Natural killer cell (primary cell): ENCODE measurements around the gene RBMS3. TPM values are rescaled to one million over a fixed set of nuclear protein-coding genes. Genes with fewer than 3 reads are reported as not detected.

Source experiments
- ATAC-seq, 3 donors: fragments of 150-1000 bp in 2 of 3; fragments of 200-7000 bp in 1 of 3; cut with Tn5 transposase; 1 replicate in 1 of 3; 2 replicates in 2 of 3; pipeline ENCODE4 v1.10.0; 2021; ENCODE audit warnings: mild to moderate bottlenecking in 2 of 3, moderate library complexity in 2 of 3
- DNase-seq, 2 donors: peaks; one replicate each; pipeline versions ENCODE4 v3.0.0 to v3.0.0-alpha.2; 2013 to 2021; ENCODE audit warnings: mixed read lengths in 1 of 2
- H3K27ac ChIP-seq: one replicate; pipeline ENCODE4 v1.5.1; 2013; ENCODE audit warnings: mild to moderate bottlenecking, low read length
- H3K27me3 ChIP-seq: one replicate; pipeline ENCODE4 v1.6.1; 2013; ENCODE audit warnings: low read length; ENCODE audit not compliant: control insufficient read depth, insufficient read depth
- H3K36me3 ChIP-seq: one replicate; pipeline ENCODE4 v1.6.1; 2013; ENCODE audit warnings: low read length; ENCODE audit not compliant: control insufficient read depth, insufficient read depth
- H3K4me1 ChIP-seq: one replicate; pipeline ENCODE4 v1.6.1; 2013; ENCODE audit warnings: low read length; ENCODE audit not compliant: control insufficient read depth, insufficient read depth
- H3K4me3 ChIP-seq: one replicate; pipeline ENCODE4 v1.5.1; 2013; ENCODE audit warnings: low read length
- H3K9me3 ChIP-seq: one replicate; pipeline ENCODE4 v1.6.1; 2013; ENCODE audit warnings: low read length; ENCODE audit not compliant: control insufficient read depth, insufficient read depth
- H3K27ac Mint-ChIP-seq, 2 donors: one replicate each; pipeline ENCODE4 v1.8.0; 2022; ENCODE audit warnings: mild to moderate bottlenecking in 2 of 2, mixed read lengths in 2 of 2, moderate library complexity in 1 of 2
- H3K27me3 Mint-ChIP-seq, 2 donors: one replicate each; pipeline ENCODE4 v1.8.0; 2022; ENCODE audit warnings: low read depth in 2 of 2, mixed read lengths in 2 of 2
- H3K36me3 Mint-ChIP-seq: one replicate; pipeline ENCODE4 v1.8.0; 2022; ENCODE audit warnings: mixed read lengths
- H3K4me1 Mint-ChIP-seq, 2 donors: one replicate each; pipeline ENCODE4 v1.8.0; 2022; ENCODE audit warnings: mixed read lengths in 2 of 2
- H3K4me3 Mint-ChIP-seq: one replicate; pipeline ENCODE4 v1.8.0; 2022; ENCODE audit warnings: mild to moderate bottlenecking, moderate library complexity, mixed read lengths
- H3K9me3 Mint-ChIP-seq, 2 donors: one replicate each; pipeline ENCODE4 v1.8.0; 2022; ENCODE audit warnings: mixed read lengths in 2 of 2
- CTCF ChIP-seq: fragments of 200-600 bp; IDR thresholded peaks from one replicate; pipeline ENCODE4 v1.8.0; 2022; ENCODE audit warnings: antibody characterized with exemption
- WGBS: methylation state at CpG from one replicate; pipeline ENCODE4 v1.1.7; 2013; ENCODE audit warnings: missing lambda C conversion rate; ENCODE audit not compliant: insufficient coverage; 5-methylcytosine and 5-hydroxymethylcytosine counted together
- intact Hi-C: fragments of 100-400 bp; cut with micrococcal nuclease; formaldehyde crosslinking; loops from one replicate; pipeline ENCODE4 v1.14.2; 2022
- total RNA-seq, 4 donors: library from RNA; stranded (reverse); fragments of 120-200 nt in 1 of 4; gene quantifications; one replicate each; pipeline versions ENCODE4 v1.2.3 to v1.2.4, GENCODE V29; 2013 to 2022

Gene RBMS3
- total RNA-seq, 3 donors from 2014 or later (not counting 1 experiment from before 2014, with no cell fraction given) = 0.16 TPM; not detected in 2

- TF ChIP-seq CTCF = no peak
- Mint-ChIP-seq H3K36me3 (no peaks in the 10 kb centered on the region), H3K27me3 (no peaks in the 10 kb centered on the region), H3K27ac (no peak overlapping the region), H3K4me3 (no peak overlapping the region), H3K9me3 (peaks cover 0 to 5% of the 10 kb centered on the region in 2 donors), H3K4me1 (no peaks in the 10 kb centered on the region)
- Histone ChIP-seq H3K4me1 (no peaks in the 10 kb centered on the region), H3K36me3 (no peaks in the 10 kb centered on the region), H3K27ac (no peak overlapping the region), H3K9me3 (no peaks in the 10 kb centered on the region), H3K27me3 (no peaks in the 10 kb centered on the region), H3K4me3 (no peak overlapping the region)
- DNase-seq (no peak), ATAC-seq (no peak)
- intact Hi-C loops = no loop called here
- 90% methylated on average over 4 of the region's 4 CpGs for WGBS
These were observed 15.3 kb upstream of the RBMS3 start for GRCh38 chr3:29265509-29266072.

- intact Hi-C loops = no loop called here
- H3K27me3 Mint-ChIP-seq = no peaks in the 10 kb centered on the region
- Histone ChIP-seq H3K4me3 (no peak overlapping the region), H3K27me3 (no peaks in the 10 kb centered on the region), H3K4me1 (no peaks in the 10 kb centered on the region), H3K27ac (no peak overlapping the region), H3K36me3 (no peaks in the 10 kb centered on the region), H3K9me3 (no peaks in the 10 kb centered on the region)
- ATAC-seq (no peak), DNase-seq (no peak)
- no peak for TF ChIP-seq CTCF
- 89% methylated on average over 4 of the region's 4 CpGs for WGBS
- H3K4me3 Mint-ChIP-seq = no peak overlapping the region
- no peak overlapping the region for H3K27ac Mint-ChIP-seq
- H3K9me3 Mint-ChIP-seq = peaks cover 0 to 2% of the 10 kb centered on the region in 2 donors
- no peaks in the 10 kb centered on the region for H3K4me1 Mint-ChIP-seq
- no peaks in the 10 kb centered on the region for H3K36me3 Mint-ChIP-seq
These were observed 13.6 kb upstream of the RBMS3 start for GRCh38 chr3:29267226-29267625.

- 100% methylated on average over 1 of the region's 2 CpGs for WGBS
- H3K36me3 Mint-ChIP-seq = no peaks in the 10 kb centered on the region
- H3K9me3 Mint-ChIP-seq = no peaks in the 10 kb centered on the region
- no peak for DNase-seq
- intact Hi-C loops = no loop called here
- no peak for TF ChIP-seq CTCF
- no peak overlapping the region for H3K4me3 Mint-ChIP-seq
- Histone ChIP-seq H3K27me3 (no peaks in the 10 kb centered on the region), H3K27ac (no peak overlapping the region), H3K4me1 (no peaks in the 10 kb centered on the region), H3K36me3 (no peaks in the 10 kb centered on the region), H3K9me3 (no peaks in the 10 kb centered on the region), H3K4me3 (no peak overlapping the region)
- no peak for ATAC-seq
- H3K27me3 Mint-ChIP-seq = no peaks in the 10 kb centered on the region
- H3K4me1 Mint-ChIP-seq = no peaks in the 10 kb centered on the region
- no peak overlapping the region for H3K27ac Mint-ChIP-seq
These were observed 12.2 kb upstream of the RBMS3 start for GRCh38 chr3:29268651-29269050.

- no peak for TF ChIP-seq CTCF
- Histone ChIP-seq H3K4me3 (no peak overlapping the region), H3K4me1 (no peaks in the 10 kb centered on the region), H3K9me3 (no peaks in the 10 kb centered on the region), H3K36me3 (no peaks in the 10 kb centered on the region), H3K27ac (no peak overlapping the region), H3K27me3 (no peaks in the 10 kb centered on the region)
- ATAC-seq (no peak), DNase-seq (no peak)
- intact Hi-C loops = no loop called here
- Mint-ChIP-seq H3K27me3 (no peaks in the 10 kb centered on the region), H3K9me3 (peaks cover 0 to 4% of the 10 kb centered on the region in 2 donors), H3K36me3 (no peaks in the 10 kb centered on the region), H3K4me1 (no peaks in the 10 kb centered on the region), H3K4me3 (no peak overlapping the region), H3K27ac (no peak overlapping the region)
- WGBS = no CpG with 5 or more reads among the region's 1 CpG
These were observed 10.1 kb upstream of the RBMS3 start for GRCh38 chr3:29270752-29271151.
